Midbrain (tissue), 1 donor: ENCODE results near the gene PRR12.
A peak's percentile ranks its signal among the peaks of the same experiment; 100 is the strongest.

Experiments
- DNase-seq: peaks from one replicate; lab custom pipeline; 2025; lab: John Stamatoyannopoulos, UW

The PRR12 gene

GRCh38 chr19:49591731-49592485, 926 bp downstream of the PRR12 start:
- peak; percentile 71 for DNase-seq

- no peak for DNase-seq
These were observed 1.7 kb downstream of the PRR12 start for GRCh38 chr19:49592486-49593232.

GRCh38 chr19:49593233-49594113, 2.5 kb downstream of the PRR12 start:
- DNase-seq, result peak; percentile 94

GRCh38 chr19:49594157-49594992, 3.4 kb downstream of the PRR12 start:
- no peak for DNase-seq

GRCh38 chr19:49594993-49595818, 4.2 kb downstream of the PRR12 start:
- no peak for DNase-seq

- DNase-seq, result no peak
These were observed 4.9 kb downstream of the PRR12 start for GRCh38 chr19:49595819-49596404.

- no peak for DNase-seq
These were observed 5.4 kb downstream of the PRR12 start for GRCh38 chr19:49596407-49596806.

GRCh38 chr19:49596954-49597702, 6.1 kb downstream of the PRR12 start:
- no peak for DNase-seq

- no peak for DNase-seq
These were observed 6.7 kb downstream of the PRR12 start for GRCh38 chr19:49597703-49597974.

GRCh38 chr19:49599378-49600295, 8.7 kb downstream of the PRR12 start:
- DNase-seq, result no peak

GRCh38 chr19:49601482-49602038, 10.6 kb downstream of the PRR12 start:
- no peak for DNase-seq

GRCh38 chr19:49602806-49603205, 11.8 kb downstream of the PRR12 start:
- DNase-seq, result no peak

GRCh38 chr19:49605605-49606004, 14.6 kb downstream of the PRR12 start:
- no peak for DNase-seq

GRCh38 chr19:49609499-49610092, 18.6 kb downstream of the PRR12 start:
- DNase-seq, result no peak

GRCh38 chr19:49613374-49613773, 22.4 kb downstream of the PRR12 start:
- no peak for DNase-seq

- DNase-seq, result no peak
These were observed 23.3 kb downstream of the PRR12 start for GRCh38 chr19:49614096-49614833.

- no peak for DNase-seq
These were observed 24.9 kb downstream of the PRR12 start for GRCh38 chr19:49615861-49616260.
